HepG2 (cell line): ENCODE results near the gene CYP4F12. TPM values are rescaled to one million over a fixed set of nuclear protein-coding genes. Genes with fewer than 3 reads are reported as not detected.

Experiments used
- ELF1 ChIP-seq: sonication (generic); formaldehyde crosslinking; IDR thresholded peaks from 2 replicates; pipeline ENCODE4 v1.4.0; 2020; ENCODE audit warnings: missing genetic modification reagents
- GATA4 ChIP-seq: sonication (generic); IDR thresholded peaks from 2 replicates; pipeline ENCODE4 v1.6.1; 2016; ENCODE audit warnings: antibody characterized with exemption, low read depth, borderline replicate concordance
- JUNB ChIP-seq: sonication (generic); formaldehyde crosslinking; IDR thresholded peaks from 2 replicates; pipeline ENCODE4 v1.8.0; 2022; ENCODE audit warnings: missing genetic modification reagents, mild to moderate bottlenecking, borderline replicate concordance
- NFE2L2 ChIP-seq: fragments of 150-350 bp; IDR thresholded peaks from 2 replicates; pipeline ENCODE4 v1.6.1; 2014; ENCODE audit warnings: low read length
- PHB2 ChIP-seq: fragments of 450-650 bp; IDR thresholded peaks from 2 replicates; pipeline ENCODE4 v1.6.1; 2018; ENCODE audit not compliant: partially characterized antibody
- POGZ ChIP-seq: sonication (generic); formaldehyde crosslinking; IDR thresholded peaks from 2 replicates; pipeline ENCODE4 v1.4.0; 2020; ENCODE audit warnings: mild to moderate bottlenecking, missing genetic modification reagents
- SP4 ChIP-seq: sonication (generic); formaldehyde crosslinking; IDR thresholded peaks from 2 replicates; pipeline ENCODE4 v1.8.1; 2023; ENCODE audit warnings: mild to moderate bottlenecking, missing genetic modification reagents
- STAG1 ChIP-seq: sonication (generic); formaldehyde crosslinking; IDR thresholded peaks from 2 replicates; pipeline ENCODE4 v1.4.0; 2020; ENCODE audit warnings: missing genetic modification reagents
- ZFP1 ChIP-seq: IDR thresholded peaks from 2 replicates; pipeline ENCODE4 v1.6.1; 2016
- ZNF337 ChIP-seq: sonication (generic); formaldehyde crosslinking; IDR thresholded peaks from 2 replicates; pipeline ENCODE4 v1.5.1; 2020; ENCODE audit warnings: missing genetic modification reagents, low read depth, mild to moderate bottlenecking, borderline replicate concordance
- ZNF468 ChIP-seq: sonication (generic); formaldehyde crosslinking; IDR thresholded peaks from 2 replicates; pipeline ENCODE4 v1.8.0; 2022; ENCODE audit warnings: mild to moderate bottlenecking, moderate library complexity, missing genetic modification reagents
- ZNF558 ChIP-seq: sonication (generic); formaldehyde crosslinking; IDR thresholded peaks from 2 replicates; pipeline ENCODE4 v1.9.0; 2022; ENCODE audit warnings: mild to moderate bottlenecking, missing genetic modification reagents, borderline replicate concordance
- ZNF615 ChIP-seq: sonication (generic); formaldehyde crosslinking; IDR thresholded peaks from 2 replicates; pipeline ENCODE4 v1.5.0; 2020; ENCODE audit warnings: mild to moderate bottlenecking, missing genetic modification reagents, borderline replicate concordance
- ZNF773 ChIP-seq: sonication (generic); formaldehyde crosslinking; IDR thresholded peaks from 2 replicates; pipeline ENCODE4 v1.4.0; 2020; ENCODE audit warnings: missing genetic modification reagents, borderline replicate concordance
- ZSCAN30 ChIP-seq: sonication (generic); formaldehyde crosslinking; IDR thresholded peaks from 2 replicates; pipeline ENCODE4 v1.5.0; 2020; ENCODE audit warnings: mild to moderate bottlenecking, missing genetic modification reagents
- polyA plus RNA-seq, 8 experiments: library from polyadenylated mRNA; depleted of rRNA in 3 of 8; stranded (reverse) in 7 of 8; unstranded in 1 of 8; fragments of >200 nt; fragmentation: Illumina TruSeq in 4 of 8; extraction: Trizol in 4 of 8; gene quantifications; 2 replicates each; pipeline versions ENCODE4 v1.2.1 to v1.2.3, GENCODE V29; 2011 to 2016; ENCODE audit warnings: low read depth in 4 of 8, missing spikeins in 1 of 8, mixed read lengths in 1 of 8; ENCODE audit not compliant: insufficient read depth in 1 of 8
- total RNA-seq, 5 experiments: library from RNA; depleted of rRNA; stranded (reverse); fragments of >200 nt; fragmentation: Illumina TruSeq; extraction: Trizol; gene quantifications; 2 replicates each; pipeline ENCODE4 v1.2.3, GENCODE V29; 2016; ENCODE audit warnings: low read depth in 1 of 5
- TF ChIP-seq, protein P1 (sequence below): sonication (generic); formaldehyde crosslinking; IDR thresholded peaks from 2 replicates; pipeline ENCODE4 v1.9.0; 2022; ENCODE audit warnings: low read depth, missing genetic modification reagents
- TF ChIP-seq, protein P2 (sequence below): IDR thresholded peaks from 2 replicates; pipeline ENCODE4 v1.6.1; 2018; ENCODE audit warnings: missing genetic modification reagents, mild to moderate bottlenecking, missing compliant biosample characterization
- TF ChIP-seq, protein P3 (sequence below): sonication (generic); formaldehyde crosslinking; IDR thresholded peaks from 2 replicates; pipeline ENCODE4 v1.4.0; 2020; ENCODE audit warnings: missing genetic modification reagents
- TF ChIP-seq, protein P4 (sequence below): sonication (generic); formaldehyde crosslinking; IDR thresholded peaks from 2 replicates; pipeline ENCODE4 v1.4.0; 2020; ENCODE audit warnings: missing genetic modification reagents, low read depth, mild to moderate bottlenecking, borderline replicate concordance
- TF ChIP-seq, protein P5 (sequence below): sonication (generic); formaldehyde crosslinking; IDR thresholded peaks from 2 replicates; pipeline ENCODE4 v1.4.0; 2020; ENCODE audit warnings: mild to moderate bottlenecking, missing genetic modification reagents, borderline replicate concordance

The CYP4F12 gene
- total and polyA plus RNA-seq, 2 of the 13 experiments (the other 11 are each of a cell fraction or from before 2014, with no cell fraction given): 29.9 to 30.8 TPM

DNA sequence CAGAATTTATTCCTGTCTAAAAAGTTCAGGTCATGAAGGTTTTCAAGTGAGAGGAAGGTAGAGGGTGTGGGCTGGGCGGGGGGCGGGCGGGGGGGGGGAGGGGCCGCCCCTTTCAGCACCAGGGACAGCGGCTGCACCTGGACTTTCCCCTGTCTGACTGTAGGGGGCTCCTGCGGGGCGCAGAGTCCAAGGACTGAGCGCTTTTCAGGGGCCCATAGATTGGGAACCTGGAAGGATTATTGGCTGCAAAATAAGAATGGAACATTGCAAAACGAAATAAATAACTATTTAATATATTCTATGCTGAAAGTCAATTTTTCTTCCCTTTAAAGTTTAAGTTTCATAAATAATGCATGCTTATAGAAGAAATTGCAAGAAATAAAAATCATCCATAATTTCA, 41.1 kb upstream of the CYP4F12 start (continued):
- TF ChIP-seq, protein P1, sequence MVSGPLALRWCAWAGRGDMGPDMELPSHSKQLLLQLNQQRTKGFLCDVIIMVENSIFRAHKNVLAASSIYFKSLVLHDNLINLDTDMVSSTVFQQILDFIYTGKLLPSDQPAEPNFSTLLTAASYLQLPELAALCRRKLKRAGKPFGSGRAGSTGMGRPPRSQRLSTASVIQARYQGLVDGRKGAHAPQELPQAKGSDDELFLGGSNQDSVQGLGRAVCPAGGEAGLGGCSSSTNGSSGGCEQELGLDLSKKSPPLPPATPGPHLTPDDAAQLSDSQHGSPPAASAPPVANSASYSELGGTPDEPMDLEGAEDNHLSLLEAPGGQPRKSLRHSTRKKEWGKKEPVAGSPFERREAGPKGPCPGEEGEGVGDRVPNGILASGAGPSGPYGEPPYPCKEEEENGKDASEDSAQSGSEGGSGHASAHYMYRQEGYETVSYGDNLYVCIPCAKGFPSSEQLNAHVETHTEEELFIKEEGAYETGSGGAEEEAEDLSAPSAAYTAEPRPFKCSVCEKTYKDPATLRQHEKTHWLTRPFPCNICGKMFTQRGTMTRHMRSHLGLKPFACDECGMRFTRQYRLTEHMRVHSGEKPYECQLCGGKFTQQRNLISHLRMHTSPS (CRISPR knock-in tag): no peak
- TF ChIP-seq PHB2: no peak
- no peak for TF ChIP-seq NFE2L2
- no peak for TF ChIP-seq SP4 (CRISPR knock-in tag)
- TF ChIP-seq, protein P2, sequence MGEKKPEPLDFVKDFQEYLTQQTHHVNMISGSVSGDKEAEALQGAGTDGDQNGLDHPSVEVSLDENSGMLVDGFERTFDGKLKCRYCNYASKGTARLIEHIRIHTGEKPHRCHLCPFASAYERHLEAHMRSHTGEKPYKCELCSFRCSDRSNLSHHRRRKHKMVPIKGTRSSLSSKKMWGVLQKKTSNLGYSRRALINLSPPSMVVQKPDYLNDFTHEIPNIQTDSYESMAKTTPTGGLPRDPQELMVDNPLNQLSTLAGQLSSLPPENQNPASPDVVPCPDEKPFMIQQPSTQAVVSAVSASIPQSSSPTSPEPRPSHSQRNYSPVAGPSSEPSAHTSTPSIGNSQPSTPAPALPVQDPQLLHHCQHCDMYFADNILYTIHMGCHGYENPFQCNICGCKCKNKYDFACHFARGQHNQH: peak; percentile 47; the same call in 1 of the 2 replicates
- TF ChIP-seq ZNF558 (CRISPR knock-in tag): no peak
- TF ChIP-seq, protein P3, sequence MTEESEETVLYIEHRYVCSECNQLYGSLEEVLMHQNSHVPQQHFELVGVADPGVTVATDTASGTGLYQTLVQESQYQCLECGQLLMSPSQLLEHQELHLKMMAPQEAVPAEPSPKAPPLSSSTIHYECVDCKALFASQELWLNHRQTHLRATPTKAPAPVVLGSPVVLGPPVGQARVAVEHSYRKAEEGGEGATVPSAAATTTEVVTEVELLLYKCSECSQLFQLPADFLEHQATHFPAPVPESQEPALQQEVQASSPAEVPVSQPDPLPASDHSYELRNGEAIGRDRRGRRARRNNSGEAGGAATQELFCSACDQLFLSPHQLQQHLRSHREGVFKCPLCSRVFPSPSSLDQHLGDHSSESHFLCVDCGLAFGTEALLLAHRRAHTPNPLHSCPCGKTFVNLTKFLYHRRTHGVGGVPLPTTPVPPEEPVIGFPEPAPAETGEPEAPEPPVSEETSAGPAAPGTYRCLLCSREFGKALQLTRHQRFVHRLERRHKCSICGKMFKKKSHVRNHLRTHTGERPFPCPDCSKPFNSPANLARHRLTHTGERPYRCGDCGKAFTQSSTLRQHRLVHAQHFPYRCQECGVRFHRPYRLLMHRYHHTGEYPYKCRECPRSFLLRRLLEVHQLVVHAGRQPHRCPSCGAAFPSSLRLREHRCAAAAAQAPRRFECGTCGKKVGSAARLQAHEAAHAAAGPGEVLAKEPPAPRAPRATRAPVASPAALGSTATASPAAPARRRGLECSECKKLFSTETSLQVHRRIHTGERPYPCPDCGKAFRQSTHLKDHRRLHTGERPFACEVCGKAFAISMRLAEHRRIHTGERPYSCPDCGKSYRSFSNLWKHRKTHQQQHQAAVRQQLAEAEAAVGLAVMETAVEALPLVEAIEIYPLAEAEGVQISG: peak; percentile 56; the same call in 1 of the 2 replicates
- TF ChIP-seq, protein P4, sequence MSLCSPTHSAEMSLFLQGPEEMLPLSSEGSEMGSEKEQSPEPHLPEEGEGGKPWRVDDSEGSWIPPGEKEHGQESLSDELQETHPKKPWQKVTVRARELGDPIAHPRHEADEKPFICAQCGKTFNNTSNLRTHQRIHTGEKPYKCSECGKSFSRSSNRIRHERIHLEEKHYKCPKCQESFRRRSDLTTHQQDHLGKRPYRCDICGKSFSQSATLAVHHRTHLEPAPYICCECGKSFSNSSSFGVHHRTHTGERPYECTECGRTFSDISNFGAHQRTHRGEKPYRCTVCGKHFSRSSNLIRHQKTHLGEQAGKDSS (CRISPR knock-in tag): no peak
- no peak for TF ChIP-seq ZSCAN30
- no peak for TF ChIP-seq ELF1 (CRISPR knock-in tag)
- no peak for TF ChIP-seq POGZ (CRISPR knock-in tag)
- no peak for TF ChIP-seq ZNF337 (CRISPR knock-in tag)
- TF ChIP-seq, protein P5, sequence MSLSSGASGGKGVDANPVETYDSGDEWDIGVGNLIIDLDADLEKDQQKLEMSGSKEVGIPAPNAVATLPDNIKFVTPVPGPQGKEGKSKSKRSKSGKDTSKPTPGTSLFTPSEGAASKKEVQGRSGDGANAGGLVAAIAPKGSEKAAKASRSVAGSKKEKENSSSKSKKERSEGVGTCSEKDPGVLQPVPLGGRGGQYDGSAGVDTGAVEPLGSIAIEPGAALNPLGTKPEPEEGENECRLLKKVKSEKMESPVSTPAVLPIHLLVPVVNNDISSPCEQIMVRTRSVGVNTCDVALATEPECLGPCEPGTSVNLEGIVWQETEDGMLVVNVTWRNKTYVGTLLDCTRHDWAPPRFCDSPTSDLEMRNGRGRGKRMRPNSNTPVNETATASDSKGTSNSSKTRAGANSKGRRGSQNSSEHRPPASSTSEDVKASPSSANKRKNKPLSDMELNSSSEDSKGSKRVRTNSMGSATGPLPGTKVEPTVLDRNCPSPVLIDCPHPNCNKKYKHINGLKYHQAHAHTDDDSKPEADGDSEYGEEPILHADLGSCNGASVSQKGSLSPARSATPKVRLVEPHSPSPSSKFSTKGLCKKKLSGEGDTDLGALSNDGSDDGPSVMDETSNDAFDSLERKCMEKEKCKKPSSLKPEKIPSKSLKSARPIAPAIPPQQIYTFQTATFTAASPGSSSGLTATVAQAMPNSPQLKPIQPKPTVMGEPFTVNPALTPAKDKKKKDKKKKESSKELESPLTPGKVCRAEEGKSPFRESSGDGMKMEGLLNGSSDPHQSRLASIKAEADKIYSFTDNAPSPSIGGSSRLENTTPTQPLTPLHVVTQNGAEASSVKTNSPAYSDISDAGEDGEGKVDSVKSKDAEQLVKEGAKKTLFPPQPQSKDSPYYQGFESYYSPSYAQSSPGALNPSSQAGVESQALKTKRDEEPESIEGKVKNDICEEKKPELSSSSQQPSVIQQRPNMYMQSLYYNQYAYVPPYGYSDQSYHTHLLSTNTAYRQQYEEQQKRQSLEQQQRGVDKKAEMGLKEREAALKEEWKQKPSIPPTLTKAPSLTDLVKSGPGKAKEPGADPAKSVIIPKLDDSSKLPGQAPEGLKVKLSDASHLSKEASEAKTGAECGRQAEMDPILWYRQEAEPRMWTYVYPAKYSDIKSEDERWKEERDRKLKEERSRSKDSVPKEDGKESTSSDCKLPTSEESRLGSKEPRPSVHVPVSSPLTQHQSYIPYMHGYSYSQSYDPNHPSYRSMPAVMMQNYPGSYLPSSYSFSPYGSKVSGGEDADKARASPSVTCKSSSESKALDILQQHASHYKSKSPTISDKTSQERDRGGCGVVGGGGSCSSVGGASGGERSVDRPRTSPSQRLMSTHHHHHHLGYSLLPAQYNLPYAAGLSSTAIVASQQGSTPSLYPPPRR (CRISPR knock-in tag): no peak
- peak; percentile 75 for TF ChIP-seq STAG1
- no peak for TF ChIP-seq GATA4
- no peak for TF ChIP-seq ZFP1 (CRISPR knock-in tag)
- TF ChIP-seq JUNB (CRISPR knock-in tag): no peak
- no peak for TF ChIP-seq ZNF773 (CRISPR knock-in tag)
- no peak for TF ChIP-seq ZNF615 (CRISPR knock-in tag)
- TF ChIP-seq ZNF468 (CRISPR knock-in tag): no peak
